ENCODE measurements around the gene ESR2. TPM values are rescaled to one million over a fixed set of nuclear protein-coding genes. Genes with fewer than 3 reads are reported as not detected.
"Not testable (repeated sequence)": the region's sequence is repeated elsewhere in the genome, so short reads cannot be mapped to it uniquely, and the experiment has no call there.

Gene ESR2
- total RNA-seq, 1 donor from 2014 or later = 0.48 TPM

DNA sequence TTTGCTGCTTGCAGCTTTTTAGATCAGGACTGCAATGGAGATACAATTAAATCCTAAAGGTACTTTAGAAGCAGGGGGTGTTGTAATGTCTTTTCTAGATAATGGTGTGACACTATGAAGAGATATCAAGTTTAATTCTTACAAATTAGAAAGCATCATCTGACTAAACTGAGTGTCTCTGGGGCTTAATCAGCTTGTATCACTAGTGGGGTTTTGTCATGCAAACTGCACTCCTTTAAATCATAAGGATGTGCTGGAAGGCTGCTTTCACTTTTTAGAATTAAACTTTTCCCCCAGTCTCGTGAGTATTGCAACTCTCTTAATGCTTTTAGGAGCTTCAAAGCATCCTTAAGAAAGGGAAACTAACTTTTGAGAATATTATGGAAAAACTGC lies 218.6 kb downstream of the ESR2 start:
- no peak for ATAC-seq

DNA sequence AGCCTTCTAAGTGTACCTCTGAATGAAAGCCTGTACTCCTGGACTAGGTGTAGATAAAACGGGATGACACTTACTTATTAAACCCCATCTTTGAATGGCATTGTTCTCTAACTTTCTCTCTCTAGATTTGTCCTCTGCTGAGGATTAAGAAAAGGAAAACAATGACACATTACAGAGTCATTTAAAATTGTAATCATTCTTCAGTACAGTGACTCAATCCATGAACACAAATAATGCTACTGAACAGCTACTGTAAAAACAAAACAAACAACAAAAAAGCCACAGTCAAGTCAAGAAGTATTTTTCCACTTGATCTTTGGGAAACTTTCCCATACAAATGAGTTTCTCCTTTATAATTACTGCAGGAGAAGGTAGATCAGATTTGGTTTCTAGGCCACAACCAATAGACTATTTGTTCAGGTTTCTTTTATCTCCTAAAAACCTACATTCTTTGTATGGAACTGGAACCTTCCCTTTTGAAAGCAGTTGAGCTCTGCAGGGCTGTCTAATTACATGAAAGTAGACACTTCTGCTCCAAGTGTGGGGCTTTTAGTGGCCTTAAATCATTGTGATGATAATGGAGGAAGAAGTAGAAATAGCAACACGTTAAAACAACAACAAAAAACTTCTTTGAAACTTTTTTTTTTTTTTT lies 219.1 kb downstream of the ESR2 start:
- peak; percentile 83 for ATAC-seq

DNA sequence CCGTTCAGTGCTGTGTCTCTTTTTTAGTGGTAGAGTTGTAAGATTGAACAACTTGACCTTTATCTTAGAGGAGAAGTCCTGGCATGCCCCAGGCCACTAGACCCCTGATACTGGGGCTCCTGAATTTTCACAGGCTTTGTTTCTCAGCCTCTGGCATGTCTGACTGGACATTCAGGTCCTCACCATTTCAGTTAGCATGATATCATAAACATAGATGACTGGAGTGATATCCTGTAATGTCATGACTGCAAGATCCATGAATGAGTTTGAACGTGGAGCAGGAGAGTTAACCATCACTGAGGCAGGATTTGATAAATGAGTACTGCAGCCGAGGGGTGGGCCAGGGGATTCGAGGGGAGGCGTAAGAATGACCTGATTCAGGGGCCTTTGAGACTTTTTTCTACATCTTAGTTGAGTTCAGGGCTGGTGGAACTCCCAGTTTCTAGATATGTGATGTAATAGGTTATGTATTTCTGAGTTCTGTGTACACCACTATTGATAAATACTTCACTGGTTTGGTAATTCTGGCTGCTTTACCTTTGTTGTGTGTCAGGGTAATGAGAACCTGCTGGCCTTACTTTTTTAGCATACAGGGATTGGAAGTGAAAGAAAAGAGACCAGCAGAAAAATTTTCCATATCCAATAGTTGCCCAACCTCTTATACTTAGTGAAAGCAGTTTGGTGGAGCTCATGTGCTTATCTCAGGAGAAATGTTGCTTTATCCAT lies 224.4 kb downstream of the ESR2 start:
- no peak for ATAC-seq

DNA sequence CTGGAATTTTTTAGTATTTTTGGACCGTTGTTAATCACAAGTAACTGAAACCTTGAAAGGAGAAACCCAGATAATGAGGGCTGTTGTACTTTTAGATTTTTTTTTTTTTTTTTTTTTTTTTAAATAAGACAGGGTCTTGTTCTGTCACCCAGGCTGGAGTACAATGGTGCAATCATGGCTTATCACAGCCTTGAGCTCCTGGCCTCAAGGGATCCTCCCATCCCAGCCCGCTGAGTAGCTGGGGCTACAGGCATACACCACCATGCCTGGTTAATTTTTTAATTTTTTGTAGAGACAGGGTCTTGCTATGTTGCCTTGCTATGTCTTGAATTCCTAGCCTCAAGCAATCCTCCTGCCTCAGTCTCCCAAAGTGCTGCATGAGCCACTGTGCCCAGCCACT lies 229.7 kb downstream of the ESR2 start:
- no peak for ATAC-seq

DNA sequence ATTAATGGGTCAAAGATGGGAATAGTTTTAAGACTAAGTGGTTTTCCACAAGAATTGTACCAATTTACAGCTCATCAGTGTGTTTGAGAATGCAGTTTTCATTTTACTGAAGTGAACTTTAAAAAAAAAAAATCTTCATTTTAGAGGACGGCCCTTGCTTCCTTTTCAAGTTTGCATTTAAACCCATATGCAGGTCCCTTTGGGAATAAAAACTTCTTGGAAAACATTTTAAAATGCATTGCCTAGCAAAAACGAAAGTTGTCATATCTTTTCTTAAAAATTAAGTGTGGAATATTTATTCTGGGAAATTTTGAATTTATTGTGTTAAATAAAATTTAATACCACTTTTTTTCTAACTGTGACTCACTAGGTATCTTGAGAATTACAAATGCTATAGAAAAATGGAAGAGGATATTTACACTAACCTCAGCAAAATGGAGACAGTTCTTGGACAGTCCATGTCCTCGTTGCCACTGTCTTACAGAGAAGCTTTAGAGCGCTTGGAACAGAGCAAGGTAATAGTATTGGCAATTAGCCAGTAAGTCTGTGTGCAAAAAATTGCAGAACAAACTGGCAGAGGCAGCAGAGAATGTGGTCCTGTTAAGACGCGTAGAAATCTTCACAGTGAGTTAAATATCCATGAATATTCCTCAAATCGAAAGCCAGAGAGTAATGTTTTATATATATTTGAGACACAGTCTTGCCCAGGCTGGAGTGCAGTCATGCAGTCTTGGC lies 231.6 kb downstream of the ESR2 start:
- no peak for ATAC-seq

DNA sequence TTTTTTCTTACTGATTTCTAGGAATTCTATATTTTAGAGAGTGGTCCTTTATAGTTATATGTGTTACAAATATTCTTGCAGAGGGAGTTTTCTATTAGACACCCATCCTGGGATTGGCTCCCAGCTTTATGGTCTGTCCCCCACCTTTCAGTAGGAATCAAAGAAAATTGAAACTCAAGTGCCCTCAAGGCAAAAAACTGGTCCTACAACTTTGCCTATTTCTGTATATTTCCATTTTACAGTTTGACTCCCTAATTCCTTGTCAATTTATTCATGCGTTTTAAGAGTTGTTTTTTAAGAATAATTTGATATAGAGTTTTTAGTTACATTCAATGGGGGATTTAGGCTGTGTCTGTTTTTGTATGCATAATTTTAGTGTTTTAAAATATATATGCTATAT lies 232.5 kb downstream of the ESR2 start:
- ATAC-seq = no peak

DNA sequence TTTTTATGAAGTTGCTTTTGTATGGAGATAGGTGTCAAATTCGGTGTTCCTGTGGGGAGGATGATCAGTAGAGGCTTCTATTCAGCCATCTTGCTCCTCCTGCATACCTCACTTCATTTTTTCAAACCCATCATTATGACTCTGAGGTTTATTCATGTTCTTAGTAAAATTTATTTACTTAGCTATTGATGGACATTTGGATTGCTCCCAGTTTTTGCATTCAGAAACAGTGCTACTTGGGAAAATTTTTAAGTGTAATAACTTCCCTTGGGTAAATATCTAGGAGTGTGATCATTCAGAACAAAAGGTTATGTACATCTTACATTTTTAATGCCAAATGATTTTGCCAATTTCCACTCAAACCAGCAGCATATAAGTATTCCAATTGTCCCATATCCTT lies 233.1 kb downstream of the ESR2 start:
- no peak for ATAC-seq

DNA sequence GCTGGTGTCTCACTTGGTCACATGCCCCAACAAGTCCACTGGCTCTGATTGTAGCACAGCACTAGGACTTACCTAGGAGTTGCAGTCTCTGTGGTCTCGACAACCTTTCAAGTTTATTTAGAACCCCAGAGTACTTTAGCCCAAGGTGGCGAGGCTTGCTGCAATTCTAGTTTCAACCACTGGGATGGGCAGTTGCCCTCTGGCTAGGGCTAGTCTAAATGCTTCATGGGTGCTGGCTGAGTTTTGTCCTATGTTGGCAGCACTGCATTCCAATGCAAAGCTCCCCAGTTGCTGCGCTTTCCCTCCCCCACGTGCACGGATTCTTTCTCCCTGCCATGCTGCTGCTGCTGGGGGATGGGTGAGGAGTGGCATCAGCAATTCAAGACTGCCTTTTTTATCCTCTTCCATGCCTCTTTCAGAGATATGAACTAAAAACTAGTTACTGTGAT lies 233.5 kb downstream of the ESR2 start:
- peak; percentile 91 for ATAC-seq

DNA sequence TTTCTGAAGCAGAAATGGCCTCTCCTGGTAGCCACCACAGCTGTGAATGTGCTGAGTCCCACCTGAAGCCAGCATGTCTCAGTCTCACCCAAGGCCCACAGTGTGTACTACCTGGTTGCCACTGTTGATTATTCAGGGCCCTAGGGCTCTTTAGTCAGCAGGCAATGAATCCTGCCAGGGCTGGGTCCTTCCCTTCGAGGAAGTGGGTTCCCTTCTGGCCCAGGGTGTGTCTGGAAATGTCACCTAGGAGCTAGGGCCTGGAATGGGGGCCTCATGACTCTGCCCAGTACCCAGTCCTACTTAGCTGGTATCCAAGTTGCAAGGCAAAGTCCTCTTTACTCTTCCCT lies 234.0 kb downstream of the ESR2 start:
- ATAC-seq = peak; percentile 93

DNA sequence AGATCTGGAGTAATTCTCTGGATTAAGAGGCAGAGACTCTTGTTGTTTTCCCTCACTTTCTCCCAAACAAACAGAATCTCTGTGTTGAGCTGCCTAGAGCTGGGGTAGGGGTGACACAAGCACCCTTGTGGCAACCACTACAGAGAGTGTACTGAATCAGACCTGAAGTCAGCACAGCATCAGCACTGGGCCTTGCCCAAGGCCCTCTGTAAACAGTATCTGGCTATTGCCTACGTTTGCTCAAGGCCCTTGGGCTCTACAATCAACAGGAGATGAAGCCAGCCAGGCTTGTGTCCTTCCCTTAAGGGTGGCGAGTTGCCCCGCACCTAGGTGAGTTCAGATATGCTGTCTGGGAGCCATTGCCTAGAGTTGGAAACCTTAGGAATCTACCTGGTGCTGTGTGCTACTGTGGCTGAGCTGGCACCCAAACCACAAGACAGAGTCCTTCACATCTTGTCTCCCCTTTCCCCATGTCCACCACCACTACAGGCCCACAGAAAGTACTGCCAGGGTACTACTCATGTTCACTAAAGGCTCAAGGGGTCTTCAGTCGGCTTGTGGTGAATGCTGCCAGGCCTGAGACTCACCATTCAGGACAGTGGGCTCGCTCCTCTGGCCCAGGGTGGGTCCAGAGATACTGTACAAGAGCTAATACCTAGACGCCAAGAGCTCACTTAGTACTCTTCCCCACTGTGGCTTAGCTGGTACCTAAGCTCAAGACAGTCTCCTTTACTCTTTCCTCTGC lies 234.5 kb downstream of the ESR2 start:
- ATAC-seq = peak; percentile 18

DNA sequence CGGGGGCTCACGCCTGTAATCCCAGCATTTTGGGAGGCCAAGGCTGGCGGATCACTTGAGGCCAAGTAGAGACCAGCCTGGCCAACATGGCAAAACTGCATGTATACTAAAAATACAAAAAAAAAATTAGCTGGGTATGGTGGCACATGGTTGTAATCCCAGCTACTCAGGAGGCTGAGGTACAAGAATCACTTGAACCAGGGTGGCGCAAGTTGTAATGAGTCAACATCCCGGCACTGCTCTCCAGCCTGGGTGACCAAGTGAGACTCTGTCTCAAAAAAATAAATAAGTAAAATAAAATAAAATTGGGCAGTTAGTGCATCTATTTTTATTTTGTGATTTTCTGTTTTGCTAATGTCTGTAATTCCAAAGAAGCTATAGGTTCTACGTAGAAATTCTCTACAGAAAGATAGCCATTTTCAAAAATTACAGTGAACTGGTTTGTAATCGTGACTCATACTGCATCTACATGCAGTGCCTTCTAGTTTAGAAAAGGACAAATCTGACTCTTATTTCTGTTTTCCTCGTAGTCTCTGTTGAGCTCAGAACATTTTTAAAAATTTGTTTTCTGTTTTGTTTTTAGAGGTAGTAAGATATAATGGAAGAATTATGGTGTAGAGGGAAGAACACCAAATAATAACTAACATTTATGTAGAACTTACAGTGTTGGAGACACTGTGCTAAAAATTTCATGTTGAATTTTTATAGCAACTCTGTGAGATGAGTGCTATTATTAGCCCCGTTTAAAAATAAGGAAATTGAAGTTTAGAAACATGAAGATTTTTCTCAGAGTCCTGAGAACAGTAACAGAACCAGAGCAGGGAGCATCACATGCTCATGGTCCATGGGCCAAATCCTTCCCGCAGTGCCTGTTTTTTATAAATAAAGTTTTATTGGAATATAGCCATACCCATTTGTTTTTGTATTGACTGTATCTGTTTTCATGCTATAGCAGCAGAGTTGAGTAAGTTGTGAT lies 240.2 kb downstream of the ESR2 start:
- peak; percentile 72 for ATAC-seq

DNA sequence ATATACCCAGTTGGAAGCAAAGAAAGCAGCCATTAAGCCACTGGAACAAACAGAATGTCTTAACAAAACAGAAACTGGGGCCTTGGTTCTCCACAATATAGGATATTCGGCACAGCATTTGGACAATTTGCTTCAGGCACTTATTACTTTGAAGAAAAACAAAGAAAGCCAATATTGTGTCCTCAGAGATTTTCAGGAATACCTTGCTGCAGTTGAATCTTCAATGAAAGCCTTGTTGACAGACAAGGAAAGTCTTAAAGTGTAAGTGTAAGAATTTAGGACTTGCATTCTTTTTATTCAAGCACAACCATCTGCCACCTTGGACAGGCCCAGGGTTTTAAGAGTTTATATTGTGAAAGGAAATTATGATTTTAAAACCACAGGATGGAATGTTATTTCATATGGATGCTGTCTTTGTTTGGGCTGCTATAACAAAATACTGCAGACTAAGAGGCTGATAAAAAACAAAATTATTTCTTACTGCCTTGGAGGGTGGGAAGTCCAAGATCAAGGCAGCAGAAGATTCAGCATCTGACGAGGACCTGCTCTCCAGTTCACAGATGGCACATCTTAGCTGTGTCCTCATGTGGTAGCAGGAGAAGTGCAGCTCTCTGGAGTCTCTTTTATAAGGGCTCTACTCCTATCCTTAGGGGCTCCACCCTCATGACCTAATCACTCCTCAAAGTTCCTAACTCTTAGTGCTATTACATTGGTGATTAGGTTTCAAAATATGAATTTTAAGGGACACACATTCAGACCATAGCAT lies 244.4 kb downstream of the ESR2 start:
- ATAC-seq = no peak

DNA sequence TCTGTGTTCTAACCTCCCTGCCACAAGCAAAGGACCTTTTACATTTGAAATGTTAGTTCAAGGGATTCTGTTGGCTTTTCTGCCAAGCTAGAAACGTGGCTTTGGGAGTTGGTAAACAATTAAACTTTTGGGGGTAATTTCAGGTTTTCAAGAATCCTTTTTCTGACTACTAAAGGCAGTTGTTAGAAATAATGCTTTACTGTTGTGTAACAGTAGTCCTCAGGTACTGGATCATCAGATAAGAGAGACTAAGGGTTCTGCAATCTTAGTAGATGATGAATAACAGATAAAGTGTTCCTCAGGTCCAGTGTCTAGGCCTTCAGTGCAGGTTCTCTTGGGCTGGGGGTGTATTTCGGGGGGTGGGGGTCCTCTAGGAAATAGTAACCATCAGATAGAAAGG lies 249.1 kb downstream of the ESR2 start:
- no peak for ATAC-seq

DNA sequence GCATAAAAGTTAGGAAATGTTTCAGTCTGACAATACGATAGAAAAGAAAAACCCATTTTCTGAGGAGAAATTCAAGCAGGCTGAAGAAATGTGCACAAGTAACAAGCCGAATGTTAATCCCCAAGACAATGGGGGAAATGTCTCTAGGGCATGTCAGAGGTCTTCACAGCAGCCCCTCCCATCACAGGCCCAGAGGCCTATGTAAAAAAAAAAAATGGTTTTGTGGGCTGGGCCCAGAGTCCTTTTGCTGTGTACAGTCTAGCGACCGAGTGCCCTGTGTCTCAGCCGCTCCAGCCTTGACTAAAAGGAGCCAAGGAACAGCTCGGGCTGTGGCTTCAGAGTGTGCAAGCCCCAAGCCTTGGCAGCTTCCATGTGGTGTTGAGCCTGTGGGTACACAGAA lies 250.9 kb downstream of the ESR2 start:
- not testable (repeated sequence) for ATAC-seq

DNA sequence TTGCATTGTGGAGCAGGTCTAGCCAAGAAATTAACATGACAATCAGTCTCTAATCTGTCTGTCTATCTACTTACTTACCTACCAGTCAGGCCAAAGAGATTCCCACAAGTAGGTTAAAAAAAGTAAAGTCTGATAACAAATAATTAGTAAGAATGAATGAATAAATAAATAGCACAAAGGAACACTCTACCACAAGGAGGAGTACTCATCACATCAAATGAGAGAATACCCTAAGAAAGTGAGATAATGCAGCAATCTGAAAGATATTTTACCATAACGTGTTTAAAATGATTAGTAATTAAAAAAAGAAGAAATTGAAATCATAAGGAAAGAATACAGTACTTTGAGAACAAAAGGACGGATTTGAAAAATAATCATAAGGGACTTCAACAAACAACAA lies 254.1 kb downstream of the ESR2 start:
- ATAC-seq = no peak

DNA sequence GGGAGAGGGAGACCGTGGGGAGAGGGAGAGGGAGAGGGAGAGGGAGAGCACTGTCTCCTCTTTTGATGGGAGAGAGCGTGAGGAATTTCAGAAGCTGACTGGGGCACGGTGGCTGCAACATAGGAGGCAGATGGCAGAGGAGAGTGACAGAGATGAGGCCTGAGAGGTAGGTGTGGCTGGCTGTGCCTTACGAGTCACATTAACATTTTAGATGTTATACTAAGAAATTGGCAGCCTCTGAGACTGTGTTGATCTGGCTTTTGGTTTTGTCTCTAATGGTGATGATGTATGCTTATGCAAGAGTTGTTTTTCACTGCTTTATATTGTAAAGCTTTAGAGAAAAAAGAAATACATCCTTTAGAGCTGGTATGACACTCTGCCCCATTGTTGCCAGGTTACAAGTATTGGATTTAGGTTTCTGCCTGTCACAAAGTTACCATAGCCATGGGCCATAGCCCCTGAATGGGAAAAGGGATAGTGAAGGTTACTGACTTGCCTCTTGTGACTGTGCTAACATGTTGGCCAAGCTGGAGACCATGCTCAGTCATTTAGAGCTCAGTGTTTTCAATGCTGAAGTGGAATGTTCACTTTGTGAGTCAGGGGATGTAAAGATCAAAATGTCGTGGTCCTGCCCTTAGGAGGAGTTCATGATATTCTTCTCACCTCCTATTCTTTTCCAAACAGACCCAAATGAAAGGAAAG lies 255.2 kb downstream of the ESR2 start:
- no peak for ATAC-seq

DNA sequence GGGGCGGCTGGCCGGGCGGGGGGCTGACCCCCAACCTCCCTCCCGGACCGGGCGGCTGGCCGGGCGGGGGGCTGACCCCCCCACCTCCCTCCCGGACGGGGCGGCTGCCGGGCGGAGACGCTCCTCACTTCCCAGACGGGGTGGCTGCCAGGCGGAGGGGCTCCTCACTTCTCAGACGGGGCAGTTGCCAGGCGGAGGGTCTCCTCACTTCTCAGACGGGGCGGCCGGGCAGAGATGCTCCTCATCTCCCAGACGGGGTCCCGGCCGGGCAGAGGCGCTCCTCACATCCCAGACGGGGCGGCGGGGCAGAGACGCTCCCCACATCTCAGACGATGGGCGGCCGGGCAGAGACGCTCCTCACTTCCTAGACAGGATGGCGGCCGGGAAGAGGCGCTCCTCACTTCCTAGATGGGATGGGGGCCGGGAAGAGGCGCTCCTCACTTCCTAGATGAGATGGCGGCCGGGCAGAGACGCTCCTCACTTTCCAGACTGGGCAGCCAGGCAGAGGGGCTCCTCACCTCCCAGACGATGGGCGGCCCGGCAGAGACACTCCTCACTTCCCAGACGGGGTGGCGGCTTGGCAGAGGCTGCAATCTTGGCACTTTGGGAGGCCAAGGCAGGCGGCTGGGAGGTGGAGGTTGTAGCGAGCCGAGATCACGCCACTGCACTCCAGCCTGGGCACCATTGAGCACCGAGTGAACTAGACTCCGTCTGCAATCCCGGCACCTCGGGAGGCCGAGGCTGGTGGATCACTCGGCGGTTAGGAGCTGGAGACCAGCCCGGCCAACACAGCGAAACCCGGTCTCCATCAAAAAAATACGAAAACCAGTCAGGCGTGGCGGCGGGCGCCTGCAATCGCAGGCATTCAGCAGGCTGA lies 256.1 kb downstream of the ESR2 start:
- ATAC-seq = not testable (repeated sequence)

DNA sequence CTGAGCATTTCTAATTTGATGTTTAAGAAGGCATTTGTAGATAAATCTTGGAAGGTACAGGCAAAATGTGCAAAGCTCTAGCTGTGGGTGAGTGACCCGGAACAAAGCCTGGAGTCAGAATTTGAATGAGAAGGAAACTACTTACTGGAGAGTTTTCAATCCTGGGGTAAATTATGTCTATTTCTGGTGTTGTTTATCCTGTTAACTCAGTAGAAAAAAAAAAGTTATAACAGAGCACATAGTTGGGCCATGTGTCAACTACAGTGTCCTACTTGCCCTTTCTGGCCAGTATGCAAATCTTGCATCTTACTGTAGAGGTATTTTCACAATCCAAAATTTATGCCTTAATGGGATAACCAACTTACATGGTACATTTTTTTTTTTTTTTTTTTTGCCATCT lies 259.0 kb downstream of the ESR2 start:
- ATAC-seq = no peak

Data from esophagus mucosa (tissue), 1 donor.